HepG2 (cell line): ENCODE measurements around the gene MBTPS1. TPM values are rescaled to one million over a fixed set of nuclear protein-coding genes. Genes with fewer than 3 reads are reported as not detected.

ENCODE experiments used
- ATAC-seq: fragments of 200-7000 bp; cut with Tn5 transposase; 3 replicates; pipeline ENCODE4 v1.9.1; 2020; ENCODE audit warnings: mild to moderate bottlenecking, moderate library complexity
- BruUV-seq: library from RNA; stranded (reverse); fragments of 400-500 nt; replicated peaks from 2 replicates; lab custom pipeline; 2021; lab: Mats Ljungman, UMichigan
- CTCF ChIA-PET: fragments of 300-600 bp; formaldehyde crosslinking; extraction: SDS; loops from one replicate; lab custom pipeline; 2021; ENCODE audit warnings: low total read pairs, inconsistent platforms, low intra/inter-chr PET ratio; lab: Yijun Ruan, JAX
- POLR2A ChIA-PET: fragments of 350-600 bp; sonication (Branson Sonifier 250); formaldehyde crosslinking; loops from one replicate; lab custom pipeline; 2020; ENCODE audit warnings: antibody characterized with exemption, inconsistent platforms; lab: Yijun Ruan, JAX
- DNase-seq: peaks from one replicate; pipeline ENCODE4 v3.0.0-alpha.2; 2015; ENCODE audit warnings: low spot score
- FAIRE-seq: peaks from 3 replicates; lab custom pipeline; 2011; peaks lifted over from hg19 to GRCh38; lab: Jason Lieb, UNC
- H2AFZ ChIP-seq: one replicate; pipeline ENCODE4 v1.6.1; 2011; ENCODE audit warnings: low read length, inconsistent platforms
- H3K27ac ChIP-seq: fragments of 300-600 bp; 3 replicates; pipeline ENCODE4 v1.8.0; 2011; ENCODE audit warnings: mixed run types, mild to moderate bottlenecking, mixed read lengths, low read length, inconsistent platforms; ENCODE audit not compliant: insufficient read depth; ENCODE audit errors: extremely low read length
- H3K27me3 ChIP-seq, 2 experiments: fragments of 200-600 bp in 1 of 2; 2 replicates in 1 of 2; 3 replicates in 1 of 2; pipeline versions ENCODE4 v1.6.0 to v1.8.0; 2011; ENCODE audit warnings: low read length in 2 of 2, mild to moderate bottlenecking in 2 of 2, moderate library complexity in 2 of 2, inconsistent platforms in 1 of 2; ENCODE audit not compliant: insufficient read depth in 2 of 2, control insufficient read depth in 1 of 2
- H3K36me3 ChIP-seq, 2 experiments: fragments of 200-600 bp in 1 of 2; replicated peaks in 1 of 2; 2 replicates in 1 of 2; 3 replicates in 1 of 2; pipeline versions ENCODE4 v1.5.1 to v1.8.0; 2011; ENCODE audit warnings: low read length in 2 of 2, inconsistent platforms in 1 of 2; ENCODE audit not compliant: insufficient read depth in 2 of 2, control insufficient read depth in 1 of 2
- H3K4me1 ChIP-seq: 2 replicates; pipeline ENCODE4 v1.5.1; 2012; ENCODE audit warnings: low read length, inconsistent platforms; ENCODE audit not compliant: insufficient read depth
- H3K4me2 ChIP-seq: 2 replicates; pipeline ENCODE4 v1.6.0; 2011; ENCODE audit warnings: low read depth, low read length, inconsistent platforms
- H3K4me3 ChIP-seq, 3 experiments: fragments of 200-600 bp in 1 of 3; sonication (generic), shearing (Covaris generic) in 1 of 3; replicated peaks in 1 of 3; 2 replicates each; pipeline ENCODE4 v1.5.1; 2011 to 2016; ENCODE audit warnings: low read length in 3 of 3, inconsistent platforms in 2 of 3, low read depth in 2 of 3, mild to moderate bottlenecking in 2 of 3, control low read depth in 1 of 3, mixed read lengths in 1 of 3; ENCODE audit not compliant: insufficient read depth in 1 of 3
- H3K79me2 ChIP-seq: one replicate; pipeline ENCODE4 v1.6.1; 2011; ENCODE audit warnings: low read length, inconsistent platforms; ENCODE audit not compliant: insufficient read depth
- H3K9ac ChIP-seq: 2 replicates; pipeline ENCODE4 v1.6.0; 2011; ENCODE audit warnings: mild to moderate bottlenecking, low read depth, low read length, inconsistent platforms; ENCODE audit not compliant: insufficient read depth
- H3K9me3 ChIP-seq: 2 replicates; pipeline ENCODE4 v1.5.1; 2012; ENCODE audit warnings: mild to moderate bottlenecking, low read length
- H4K20me1 ChIP-seq: 2 replicates; pipeline ENCODE4 v1.6.0; 2011; ENCODE audit warnings: inconsistent platforms, mild to moderate bottlenecking, low read length, moderate library complexity; ENCODE audit not compliant: insufficient read depth
- ATF7-NPFF ChIP-seq: sonication (generic); formaldehyde crosslinking; IDR thresholded peaks from 2 replicates; pipeline ENCODE4 v1.8.1; 2023; ENCODE audit warnings: mild to moderate bottlenecking, low read depth, missing genetic modification reagents, moderate library complexity
- DR1 ChIP-seq: sonication (generic); formaldehyde crosslinking; IDR thresholded peaks from 2 replicates; pipeline ENCODE4 v1.8.0; 2021; ENCODE audit warnings: mild to moderate bottlenecking, missing genetic modification reagents, inconsistent platforms
- MATR3 ChIP-seq: sonication (generic); formaldehyde crosslinking; IDR thresholded peaks from 2 replicates; pipeline ENCODE4 v1.4.0; 2020; ENCODE audit warnings: missing genetic modification reagents
- RBM22 ChIP-seq: fragments of 200-400 bp; formaldehyde crosslinking; optimal IDR thresholded peaks from 2 replicates; pipeline ENCODE3; 2017; ENCODE audit warnings: mild to moderate bottlenecking, low read length, moderate library complexity
- RXRB ChIP-seq: IDR thresholded peaks from 2 replicates; pipeline ENCODE4 v1.6.1; 2016; ENCODE audit warnings: borderline replicate concordance, missing genetic modification reagents, missing compliant biosample characterization
- SP2 ChIP-seq: sonication (generic); formaldehyde crosslinking; IDR thresholded peaks from 2 replicates; pipeline ENCODE4 v1.5.1; 2020; ENCODE audit warnings: mild to moderate bottlenecking, missing genetic modification reagents
- ZFAT ChIP-seq: sonication (generic); formaldehyde crosslinking; conservative IDR thresholded peaks from 2 replicates; pipeline ENCODE4 v1.8.1; 2023; ENCODE audit warnings: missing genetic modification reagents, inconsistent platforms
- ZNF121 ChIP-seq: sonication (generic); formaldehyde crosslinking; IDR thresholded peaks from 2 replicates; pipeline ENCODE4 v1.5.0; 2020; ENCODE audit warnings: mild to moderate bottlenecking, missing genetic modification reagents
- WGBS: methylation state at CpG from one replicate; pipeline ENCODE4 v1.1.6; 2017; ENCODE audit warnings: low lambda C conversion rate; 5-methylcytosine and 5-hydroxymethylcytosine counted together
- in situ Hi-C: cut with HindIII; loops from 2 replicates; pipeline ENCODE4 v1.10.0; 2017; ENCODE audit warnings: low pct_unique_long_range_greater_than_20kb; ENCODE audit not compliant: extremely low pct_ligation_motif_present
- intact Hi-C: fragments of 100-400 bp; cut with micrococcal nuclease; formaldehyde crosslinking; loops from one replicate; pipeline ENCODE4 v1.10.0; 2022; ENCODE audit not compliant: unreplicated experiment
- polyA plus RNA-seq, 8 experiments: library from polyadenylated mRNA; depleted of rRNA in 3 of 8; stranded (reverse) in 7 of 8; unstranded in 1 of 8; fragments of >200 nt; fragmentation: Illumina TruSeq in 4 of 8; extraction: Trizol in 4 of 8; gene quantifications; 2 replicates each; pipeline versions ENCODE4 v1.2.1 to v1.2.3, GENCODE V29; 2011 to 2016; ENCODE audit warnings: low read depth in 4 of 8, missing spikeins in 1 of 8, mixed read lengths in 1 of 8; ENCODE audit not compliant: insufficient read depth in 1 of 8
- total RNA-seq, 5 experiments: library from RNA; depleted of rRNA; stranded (reverse); fragments of >200 nt; fragmentation: Illumina TruSeq; extraction: Trizol; gene quantifications; 2 replicates each; pipeline ENCODE4 v1.2.3, GENCODE V29; 2016; ENCODE audit warnings: low read depth in 1 of 5

Gene MBTPS1
- total and polyA plus RNA-seq, 2 of the 13 experiments (the other 11 are each of a cell fraction or from before 2014, with no cell fraction given) = 56.7 to 91.3 TPM

DNA sequence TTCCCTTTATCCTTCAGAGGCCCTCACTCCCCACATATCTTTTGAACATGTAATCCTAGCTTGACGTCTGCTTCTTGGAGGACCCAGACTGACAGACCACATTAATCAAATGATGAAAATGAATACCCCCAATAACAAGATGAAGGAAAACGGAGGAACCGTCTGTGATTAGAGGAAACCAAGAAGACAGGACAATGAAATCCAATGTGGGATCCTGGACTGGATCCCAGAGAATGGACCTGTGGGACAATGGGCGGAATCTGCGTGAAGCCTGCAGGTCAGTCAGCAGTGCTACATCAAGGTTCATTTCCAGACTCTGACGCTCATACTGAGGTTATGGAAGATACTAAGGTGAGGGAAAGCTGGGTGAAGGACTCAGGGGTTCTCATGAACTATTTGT, 35.9 kb downstream of the MBTPS1 start:
- CTCF ChIA-PET = no interaction called here
- intact Hi-C loops (no loop called here), in situ Hi-C loops (no loop called here)
- POLR2A ChIA-PET = no interaction called here
- Histone ChIP-seq H3K27me3 (no peaks in the 10 kb centered on the region), H3K79me2 (peaks cover 2% of the 10 kb centered on the region), H3K4me2 (no peak overlapping the region), H3K4me1 (no peaks in the 10 kb centered on the region), H2AFZ (no peak overlapping the region), H3K9me3 (no peaks in the 10 kb centered on the region), H3K9ac (no peak overlapping the region), H3K27ac (no peak overlapping the region), H4K20me1 (peaks cover 7% of the 10 kb centered on the region; the same call in 1 of the 2 replicates), H3K4me3 (no peak overlapping the region), H3K36me3 (peaks cover 39 to 82% of the 10 kb centered on the region in 2 experiments)
- no peak for FAIRE-seq
- TF ChIP-seq RXRB (CRISPR knock-in tag) = no peak
- TF ChIP-seq RBM22 = peak; percentile 66
- TF ChIP-seq MATR3 = no peak
- ATAC-seq = no peak
- BruUV-seq = no TSS peak
- WGBS = 97% methylated on average over 6 of the region's 6 CpGs
- no peak for DNase-seq

GRCh38 chr16:84080378-84080777, 36.4 kb downstream of the MBTPS1 start:
- intact Hi-C loops = no loop called here
- no peaks in the 10 kb centered on the region for H3K9me3 ChIP-seq
- peaks cover 7% of the 10 kb centered on the region; the same call in 1 of the 2 replicates for H4K20me1 ChIP-seq
- H3K4me2 ChIP-seq = no peak overlapping the region
- FAIRE-seq (no peak), ATAC-seq (no peak), DNase-seq (no peak)
- no peak overlapping the region for H2AFZ ChIP-seq
- H3K4me3 ChIP-seq = no peak overlapping the region
- no peak overlapping the region for H3K9ac ChIP-seq
- peaks cover 2% of the 10 kb centered on the region for H3K79me2 ChIP-seq
- H3K36me3 ChIP-seq = peaks cover 40 to 87% of the 10 kb centered on the region in 2 experiments
- no TSS peak for BruUV-seq
- in situ Hi-C loops = no loop called here
- H3K27ac ChIP-seq = no peak overlapping the region
- CTCF ChIA-PET = no interaction called here
- no peaks in the 10 kb centered on the region for H3K27me3 ChIP-seq
- 95% methylated on average over 5 of the region's 8 CpGs for WGBS
- TF ChIP-seq SP2 = no peak
- TF ChIP-seq ZNF121 (CRISPR knock-in tag) = no peak
- no peak for TF ChIP-seq DR1 (CRISPR knock-in tag)
- TF ChIP-seq ZFAT = no peak
- no peak for TF ChIP-seq ATF7-NPFF
- TF ChIP-seq, all 625 proteins: peak for 0
- POLR2A ChIA-PET = interaction anchor here (0.9 kb wide), 1 partner anchor 36 kb away, joined by 3 read pairs; the partner anchor contains the start of gene MBTPS1
- no peaks in the 10 kb centered on the region for H3K4me1 ChIP-seq
